Inflammatory macrophage treated with lipopolysaccharide for 1 hour (primary cell): ENCODE data around the gene RPH3AL.
"Not testable (repeated sequence)": the region's sequence is repeated elsewhere in the genome, so short reads cannot be mapped to it uniquely, and the experiment has no call there.

Source experiments
- DNase-seq, 2 donors: peaks; one replicate each; pipeline ENCODE4 v3.0.0-alpha.2; 2020 to 2022

RPH3AL gene

GRCh38 chr17:378068-378467 lies 25.5 kb upstream of the RPH3AL start:
- DNase-seq = no peak

DNA sequence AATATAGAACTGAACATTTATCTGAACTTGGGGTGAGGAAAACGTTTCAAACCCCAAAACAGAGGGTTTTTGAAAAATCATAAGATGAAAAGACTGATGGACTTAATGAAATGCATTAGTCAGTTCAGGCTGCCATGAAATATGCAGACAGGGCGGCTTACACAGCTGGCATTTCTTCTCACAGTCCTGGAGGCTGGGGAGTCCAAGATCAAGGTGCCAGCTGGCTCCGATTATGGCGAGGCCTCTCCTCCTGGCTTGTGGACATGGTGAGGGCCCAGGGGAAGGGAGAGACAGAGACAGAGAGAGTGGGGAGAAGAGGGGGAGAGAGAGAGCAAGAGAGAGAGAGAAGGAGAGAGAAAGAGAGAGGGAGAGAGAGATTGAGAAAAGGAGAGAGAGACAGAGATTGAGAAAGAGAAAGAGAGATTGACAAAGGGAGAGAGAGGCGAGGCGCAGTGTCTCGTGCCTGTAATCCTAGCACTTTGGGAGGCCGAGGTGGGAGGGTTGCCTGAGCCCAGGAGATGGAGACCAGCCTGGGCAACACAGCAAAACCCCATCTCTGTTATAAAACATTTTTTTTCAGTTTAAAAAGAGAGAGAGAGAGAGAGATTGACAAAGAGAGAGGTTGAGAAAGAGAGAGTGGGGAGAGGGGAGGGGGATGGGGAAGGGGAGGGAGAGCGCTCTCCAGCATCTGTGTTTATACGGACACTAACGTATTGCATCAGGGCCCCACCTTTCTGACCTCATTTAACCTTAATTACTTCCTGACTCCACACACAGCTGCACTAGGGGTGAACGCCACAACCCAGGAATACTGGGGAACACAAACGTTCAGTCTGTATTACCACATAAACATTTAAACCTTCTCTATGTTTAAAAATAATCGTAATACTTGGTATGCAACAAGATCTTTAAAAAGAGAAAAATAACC lies 24.6 kb upstream of the RPH3AL start:
- DNase-seq = no peak

DNA sequence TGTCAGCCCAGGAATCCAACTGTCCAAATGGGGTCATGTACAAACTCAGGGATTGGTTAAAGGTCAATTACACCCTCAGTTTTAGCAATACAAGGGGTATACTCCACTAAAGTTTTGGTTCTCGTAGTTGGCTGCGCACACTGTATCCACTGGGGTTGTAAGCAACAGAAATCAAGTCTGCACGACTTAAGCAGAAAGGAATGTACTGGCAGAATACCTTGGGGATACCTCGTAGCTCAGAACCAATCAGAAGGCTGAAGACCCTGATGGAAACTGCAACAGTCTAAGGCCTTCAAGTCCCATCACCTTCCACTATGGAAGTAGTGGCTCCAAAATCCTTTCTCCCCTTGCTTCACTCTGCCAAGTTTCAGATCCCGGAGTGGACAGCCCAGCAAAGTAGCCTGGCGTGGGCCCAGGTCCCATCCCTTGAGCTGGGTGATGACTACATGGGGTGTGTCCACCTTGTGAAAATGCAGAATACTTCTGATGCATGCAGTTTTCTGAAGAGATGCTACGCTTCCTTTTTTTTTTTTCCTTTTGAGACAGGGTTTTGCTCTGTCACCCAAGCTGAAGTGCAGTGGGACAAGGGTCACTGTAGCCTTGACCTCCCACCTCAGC lies 21.1 kb upstream of the RPH3AL start:
- no peak for DNase-seq

GRCh38 chr17:372157-373152 lies 19.8 kb upstream of the RPH3AL start:
- no peak for DNase-seq

DNA sequence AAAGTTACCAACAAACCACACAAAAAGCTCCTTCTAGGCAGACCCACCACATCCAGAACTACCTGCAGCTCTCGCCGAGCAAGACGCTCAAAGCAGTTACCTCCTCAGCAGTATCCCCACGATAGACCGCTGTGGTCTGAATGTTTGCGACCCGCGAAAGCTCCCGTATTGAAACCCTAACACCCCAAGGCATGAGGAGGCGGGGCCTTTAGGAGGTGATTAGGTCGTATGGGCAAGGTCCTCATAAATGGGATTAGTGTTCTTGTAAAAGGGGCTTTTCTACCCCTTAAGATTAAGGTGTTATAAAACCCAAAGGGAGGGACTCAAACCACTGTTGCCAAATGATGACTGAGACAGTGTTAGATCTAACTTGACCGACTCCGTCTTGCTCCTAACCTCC lies 19.0 kb upstream of the RPH3AL start:
- no peak for DNase-seq

- not testable (repeated sequence) for DNase-seq
These were observed 15.0 kb upstream of the RPH3AL start for GRCh38 chr17:367656-368055.

DNA sequence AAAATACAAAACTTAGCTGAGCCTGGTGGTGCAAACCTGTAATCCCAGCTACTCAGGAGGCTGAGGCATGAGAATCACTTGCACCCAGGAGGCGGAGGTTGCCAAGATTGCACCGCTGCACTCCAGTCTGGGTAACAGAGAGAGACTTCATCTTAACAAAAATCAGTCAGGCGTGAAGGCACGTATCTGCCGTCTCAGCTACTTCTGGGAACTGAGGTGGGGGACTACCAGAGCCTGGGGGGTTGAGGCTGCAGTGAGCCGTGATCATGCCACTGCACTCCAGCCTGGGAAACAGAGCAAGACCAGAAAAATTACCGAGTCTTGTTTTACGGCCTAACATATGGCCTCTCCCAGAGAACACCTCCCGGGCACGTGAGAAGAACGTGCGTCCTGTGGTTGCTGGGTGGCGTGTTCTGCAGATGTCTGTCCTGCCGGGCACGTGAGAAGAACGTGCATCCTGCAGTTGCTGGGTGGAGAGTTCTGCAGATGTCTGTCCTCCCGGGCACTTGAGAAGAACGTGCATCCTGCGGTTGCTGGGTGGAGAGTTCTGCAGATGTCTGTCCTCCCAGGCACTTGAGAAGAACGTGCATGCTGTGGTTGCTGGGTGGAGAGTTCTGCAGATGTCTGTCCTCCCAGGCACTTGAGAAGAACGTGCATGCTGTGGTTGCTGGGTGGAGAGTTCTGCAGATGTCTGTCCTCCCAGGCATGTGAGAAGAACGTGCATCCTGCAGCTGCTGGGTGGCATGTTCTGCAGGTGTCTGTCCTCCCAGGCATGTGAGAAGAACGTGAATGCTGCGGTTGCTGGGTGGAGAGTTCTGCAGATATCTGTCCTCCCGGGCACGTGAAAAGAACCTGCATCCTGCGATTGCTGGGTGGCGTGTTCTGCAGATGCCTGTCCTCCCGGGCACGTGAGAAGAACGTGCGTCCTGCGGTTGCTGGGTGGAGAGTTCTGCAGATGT lies 14.3 kb upstream of the RPH3AL start:
- not testable (repeated sequence) for DNase-seq

GRCh38 chr17:364766-365165 lies 12.2 kb upstream of the RPH3AL start:
- DNase-seq = no peak

GRCh38 chr17:364308-364707 lies 11.7 kb upstream of the RPH3AL start:
- no peak for DNase-seq

- no peak for DNase-seq
These were observed 10.1 kb upstream of the RPH3AL start for GRCh38 chr17:362721-363120.

- no peak for DNase-seq
These were observed 7.6 kb upstream of the RPH3AL start for GRCh38 chr17:360092-360750.

DNA sequence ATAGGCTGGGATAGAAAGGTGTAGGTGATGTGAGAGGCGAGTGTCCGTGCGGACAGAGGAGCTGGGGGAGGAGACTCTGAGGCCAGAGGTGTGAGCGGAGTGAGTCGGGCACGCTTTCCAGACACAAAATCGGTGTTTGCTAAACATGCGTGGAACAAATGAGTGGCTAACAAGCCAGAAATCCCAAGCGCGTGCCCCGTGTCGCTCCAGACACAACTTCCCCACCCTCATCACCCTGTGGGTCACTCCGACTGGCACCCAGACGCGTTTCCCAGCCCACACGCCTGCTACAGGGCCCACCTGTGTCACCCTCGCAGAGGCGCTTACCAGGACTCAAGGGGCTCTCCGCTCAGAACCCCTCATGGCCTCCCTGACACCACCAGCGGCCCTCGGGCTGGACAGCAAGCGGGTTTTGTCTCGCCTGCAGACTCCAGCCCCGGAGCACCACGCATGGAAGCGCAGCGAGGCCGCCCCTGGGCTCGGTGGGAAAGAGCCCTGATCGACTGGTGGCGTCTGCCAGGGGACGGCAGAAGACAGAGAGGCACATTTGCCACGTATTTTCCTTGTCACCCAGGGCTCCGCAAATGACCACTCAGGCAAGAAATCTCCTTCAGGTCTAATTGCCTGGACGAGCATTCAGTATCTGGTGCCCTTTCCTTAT lies 6.0 kb upstream of the RPH3AL start:
- no peak for DNase-seq

- DNase-seq = no peak
These were observed 5.0 kb upstream of the RPH3AL start for GRCh38 chr17:357644-358043.

GRCh38 chr17:356671-357434 lies 4.2 kb upstream of the RPH3AL start:
- no peak for DNase-seq

- no peak for DNase-seq
These were observed 2.3 kb upstream of the RPH3AL start for GRCh38 chr17:354651-355556.

GRCh38 chr17:353838-354234 lies 1.2 kb upstream of the RPH3AL start:
- DNase-seq = no peak

- DNase-seq = no peak
These were observed 718 bp upstream of the RPH3AL start for GRCh38 chr17:353213-353837.

DNA sequence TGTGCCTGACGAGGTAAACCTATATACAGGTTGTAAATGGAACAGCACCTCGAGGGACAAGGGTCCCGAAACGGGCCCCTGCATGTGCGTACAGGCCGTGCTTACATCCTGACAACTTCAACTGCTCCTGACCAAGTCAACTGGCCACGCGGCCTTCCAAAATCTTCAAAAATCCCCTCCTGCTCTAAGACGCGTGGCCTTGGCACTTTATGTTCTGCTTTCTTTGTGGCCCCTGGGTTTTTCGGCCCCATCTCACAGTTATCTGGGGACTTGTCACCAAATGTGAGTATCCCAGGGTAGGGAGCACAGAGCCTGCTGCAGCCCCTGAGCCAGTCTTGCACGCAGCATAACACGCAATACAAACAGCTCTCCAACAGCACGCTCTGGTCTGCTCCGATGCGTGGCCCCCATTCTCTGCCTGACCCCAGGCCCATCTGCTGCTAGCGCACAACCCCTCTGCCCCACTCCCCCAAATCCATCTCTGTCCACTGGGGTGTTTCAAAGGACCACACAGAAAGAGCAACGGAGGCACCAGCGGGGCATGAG lies 659 bp downstream of the RPH3AL start:
- no peak for DNase-seq
